ENCODE results near the gene CFAP70. TPM values are rescaled to one million over a fixed set of nuclear protein-coding genes. Genes with fewer than 3 reads are reported as not detected.

CFAP70 gene
- total and polyA plus RNA-seq, 7 experiments from 2014 or later = 0.66 to 5.4 (median 2.5) TPM

- DNase-seq (no peak), ATAC-seq (no peak)
- Mint-ChIP-seq H3K36me3 (peaks cover 10 to 55% (median 34%) of the 10 kb centered on the region in 5 donors), H3K4me1 (peaks cover 0 to 21% (median 0%) of the 10 kb centered on the region in 7 donors), H3K27ac (peak overlapping the region in 6 of 9 donors; percentile 14 to 91 (median 38)), H3K4me3 (peak overlapping the region in 1 of 10 donors; percentile 65), H3K27me3 (no peaks in the 10 kb centered on the region), H3K9me3 (no peaks in the 10 kb centered on the region)
- POLR2A ChIA-PET = interaction anchor here (0.8 kb wide), 1 partner anchor 1131 kb away, joined by 8 read pairs; no protein-coding TSS in a partner anchor
- Histone ChIP-seq H3K36me3 (ENCODE audit: control insufficient read depth in 2 of 3, insufficient read depth in 3 of 3, low read length in 3 of 3) (peaks cover 20 to 72% (median 24%) of the 10 kb centered on the region in 3 experiments), H3K4me3 (ENCODE audit: low read length) (no peak overlapping the region), H3K27ac (ENCODE audit: low read depth, low read length) (no peak overlapping the region), H3K4me1 (ENCODE audit: control insufficient read depth in 2 of 2, insufficient read depth in 2 of 2, low read length in 2 of 2) (no peaks in the 10 kb centered on the region), H3K27me3 (ENCODE audit: control insufficient read depth in 2 of 2, insufficient read depth in 2 of 2, low read length in 2 of 2) (no peaks in the 10 kb centered on the region), H3K9me3 (ENCODE audit: control insufficient read depth in 2 of 3, low read length in 3 of 3) (no peaks in the 10 kb centered on the region)
- intact Hi-C loops (cut with micrococcal nuclease) = no loop called here
- CTCF ChIA-PET = no interaction called here
Measured at GRCh38 chr10:73379064-73379748, 20.5 kb upstream of the CFAP70 start.

DNA sequence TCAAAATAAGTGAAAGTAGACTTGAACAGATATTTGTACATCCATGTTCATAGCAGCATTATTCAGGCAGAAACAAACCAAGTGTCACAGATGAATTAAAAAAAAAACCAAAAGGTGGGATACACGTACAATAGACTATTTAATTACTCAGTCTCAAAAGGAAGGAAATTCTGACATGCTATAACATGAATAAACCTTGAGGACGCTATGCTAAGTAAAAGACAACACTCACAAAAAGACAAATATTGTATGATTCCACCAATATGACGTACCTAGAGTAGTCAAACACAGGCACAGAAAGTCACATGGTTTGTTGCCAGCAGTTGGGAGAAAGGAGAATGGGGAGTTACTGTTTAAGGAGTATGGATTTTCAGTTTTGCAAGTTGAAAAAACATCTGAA is 18.0 kb upstream of the CFAP70 start:
- DNase-seq = no peak
- Mint-ChIP-seq H3K36me3 (peaks cover 6 to 48% (median 22%) of the 10 kb centered on the region in 5 donors), H3K27ac (no peak overlapping the region), H3K4me1 (peaks cover 0 to 18% (median 0%) of the 10 kb centered on the region in 7 donors), H3K27me3 (no peaks in the 10 kb centered on the region), H3K4me3 (no peak overlapping the region), H3K9me3 (no peaks in the 10 kb centered on the region)
- Histone ChIP-seq H3K4me1 (ENCODE audit: control insufficient read depth in 2 of 2, insufficient read depth in 2 of 2, low read length in 2 of 2) (no peaks in the 10 kb centered on the region), H3K4me3 (ENCODE audit: low read length) (no peak overlapping the region), H3K36me3 (ENCODE audit: control insufficient read depth in 2 of 3, insufficient read depth in 3 of 3, low read length in 3 of 3) (peaks cover 8 to 52% (median 20%) of the 10 kb centered on the region in 3 experiments), H3K9me3 (ENCODE audit: control insufficient read depth in 2 of 3, low read length in 3 of 3) (no peaks in the 10 kb centered on the region), H3K27ac (ENCODE audit: low read depth, low read length) (no peak overlapping the region), H3K27me3 (ENCODE audit: control insufficient read depth in 2 of 2, insufficient read depth in 2 of 2, low read length in 2 of 2) (no peaks in the 10 kb centered on the region)
- intact Hi-C loops (cut with micrococcal nuclease) = no loop called here
- POLR2A ChIA-PET = no interaction called here
- CTCF ChIA-PET = interaction anchor here (0.6 kb wide), 1 partner anchor 27 kb away, joined by 3 read pairs; no protein-coding TSS in a partner anchor
- no peak for ATAC-seq

- peaks cover 0 to 2% (median 0%) of the 10 kb centered on the region in 7 donors for H3K4me1 Mint-ChIP-seq
Measured at GRCh38 chr10:73368238-73368637, 9.6 kb upstream of the CFAP70 start.

DNA sequence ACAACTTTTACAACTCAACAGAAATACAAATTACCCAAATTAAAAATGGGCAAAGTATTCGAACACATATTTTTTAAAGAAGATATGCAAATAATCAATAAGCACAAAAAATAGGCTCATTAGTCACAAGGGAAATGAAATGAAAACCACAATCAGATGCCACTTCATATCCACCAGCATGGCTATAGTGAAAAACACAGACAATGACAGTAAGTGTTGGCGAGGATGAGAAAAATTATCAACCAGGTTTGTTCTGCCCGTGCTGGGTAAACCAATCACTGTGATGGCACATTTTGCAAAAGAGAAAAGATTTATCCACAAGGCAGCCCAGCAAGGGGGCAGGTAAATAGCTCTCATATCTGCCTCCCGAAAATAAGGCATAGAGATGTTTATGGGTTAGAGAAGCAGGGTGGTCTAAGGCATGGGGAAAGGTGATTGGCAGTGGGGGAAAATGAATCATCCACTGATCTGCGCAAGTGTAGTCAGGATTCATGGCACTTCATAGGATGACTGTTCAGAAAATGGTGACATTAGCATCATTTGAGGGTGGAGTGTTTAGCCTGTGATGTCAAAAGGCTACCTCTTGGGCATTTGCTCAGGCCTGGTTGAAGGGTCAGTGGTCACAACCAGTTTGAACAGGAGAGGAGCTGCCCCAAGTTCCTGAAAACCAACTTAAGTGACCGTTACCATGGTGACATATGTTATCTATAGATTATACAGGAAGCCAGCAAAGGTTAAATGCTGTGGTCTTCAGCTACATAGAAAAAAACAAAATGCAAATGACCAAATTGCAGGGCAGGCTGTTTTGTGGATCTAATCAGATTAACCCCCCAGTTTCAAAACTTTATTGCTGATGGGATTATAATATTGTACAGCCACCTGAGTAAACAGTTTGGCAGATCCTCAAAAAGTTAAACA is 8.0 kb upstream of the CFAP70 start:
- CTCF ChIA-PET = no interaction called here
- peak; percentile 59 for ATAC-seq
- Mint-ChIP-seq H3K36me3 (peaks cover 0 to 43% (median 37%) of the 10 kb centered on the region in 5 donors), H3K4me1 (peaks cover 0 to 8% (median 0%) of the 10 kb centered on the region in 7 donors), H3K27ac (peak overlapping the region in 2 of 9 donors; percentile 1 to 45), H3K9me3 (peaks cover 0 to under 1% (median 0%) of the 10 kb centered on the region in 11 donors), H3K4me3 (no peak overlapping the region), H3K27me3 (no peaks in the 10 kb centered on the region)
- no peak for DNase-seq
- no peak overlapping the region for H3K27ac ChIP-seq (ENCODE audit: low read depth, low read length)
- H3K4me3 ChIP-seq (ENCODE audit: low read length) = no peak overlapping the region
- no peaks in the 10 kb centered on the region for H3K9me3 ChIP-seq (ENCODE audit: control insufficient read depth in 2 of 3, low read length in 3 of 3)
- POLR2A ChIA-PET = interaction anchor here (1.0 kb wide), 1 partner anchor 9 kb away, joined by 3 read pairs; no protein-coding TSS in a partner anchor
- intact Hi-C loops (cut with micrococcal nuclease) = no loop called here
- no peaks in the 10 kb centered on the region for H3K27me3 ChIP-seq (ENCODE audit: control insufficient read depth in 2 of 2, insufficient read depth in 2 of 2, low read length in 2 of 2)
- no peaks in the 10 kb centered on the region for H3K4me1 ChIP-seq (ENCODE audit: control insufficient read depth in 2 of 2, insufficient read depth in 2 of 2, low read length in 2 of 2)
- peaks cover 0 to 27% (median 0%) of the 10 kb centered on the region in 3 experiments for H3K36me3 ChIP-seq (ENCODE audit: control insufficient read depth in 2 of 3, insufficient read depth in 3 of 3, low read length in 3 of 3)

More at GRCh38 chr10:73368238-73368637, 9.6 kb upstream of the CFAP70 start:
- ATAC-seq = no peak
- H3K36me3 ChIP-seq (ENCODE audit: control insufficient read depth in 2 of 3, insufficient read depth in 3 of 3, low read length in 3 of 3) = peaks cover 0 to 27% (median 0%) of the 10 kb centered on the region in 3 experiments
- no peaks in the 10 kb centered on the region for H3K27me3 ChIP-seq (ENCODE audit: control insufficient read depth in 2 of 2, insufficient read depth in 2 of 2, low read length in 2 of 2)
- H3K27ac ChIP-seq (ENCODE audit: low read depth, low read length) = no peak overlapping the region
- H3K9me3 ChIP-seq (ENCODE audit: control insufficient read depth in 2 of 3, low read length in 3 of 3) = no peaks in the 10 kb centered on the region
- peak overlapping the region in 2 of 9 donors; percentile 1 to 61 for H3K27ac Mint-ChIP-seq
- CTCF ChIA-PET = no interaction called here
- DNase-seq = no peak
- H3K9me3 Mint-ChIP-seq = no peaks in the 10 kb centered on the region
- peaks cover 0 to 39% (median 32%) of the 10 kb centered on the region in 5 donors for H3K36me3 Mint-ChIP-seq
- no peak overlapping the region for H3K4me3 ChIP-seq (ENCODE audit: low read length)
- no peaks in the 10 kb centered on the region for H3K4me1 ChIP-seq (ENCODE audit: control insufficient read depth in 2 of 2, insufficient read depth in 2 of 2, low read length in 2 of 2)
- no peaks in the 10 kb centered on the region for H3K27me3 Mint-ChIP-seq
- no peak overlapping the region for H3K4me3 Mint-ChIP-seq
- POLR2A ChIA-PET = no interaction called here
- intact Hi-C loops (cut with micrococcal nuclease) = no loop called here

DNA sequence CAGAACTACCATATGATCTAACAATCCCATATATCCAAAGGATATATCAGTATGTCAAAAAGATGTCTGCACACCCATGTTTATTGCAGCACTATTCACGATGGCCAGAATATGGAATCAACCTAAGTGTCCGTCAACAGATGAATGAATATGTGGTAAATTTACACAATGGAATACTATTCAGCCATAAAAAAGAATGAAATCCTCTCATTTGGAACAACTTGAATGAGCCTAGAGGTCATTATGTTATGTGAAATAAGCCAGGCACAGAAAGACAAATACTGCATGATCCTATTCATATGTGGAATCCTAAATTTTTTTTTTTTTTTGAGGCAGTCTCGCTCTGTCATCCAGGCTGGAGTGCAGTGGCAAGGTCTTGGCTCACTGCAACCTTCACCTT is 6.3 kb upstream of the CFAP70 start:
- intact Hi-C loops (cut with micrococcal nuclease) = no loop called here
- no peak for ATAC-seq
- H3K4me3 Mint-ChIP-seq = no peak overlapping the region
- Histone ChIP-seq H3K9me3 (ENCODE audit: control insufficient read depth in 2 of 3, low read length in 3 of 3) (no peaks in the 10 kb centered on the region), H3K27ac (ENCODE audit: low read depth, low read length) (no peak overlapping the region), H3K4me1 (ENCODE audit: control insufficient read depth in 2 of 2, insufficient read depth in 2 of 2, low read length in 2 of 2) (no peaks in the 10 kb centered on the region), H3K27me3 (ENCODE audit: control insufficient read depth in 2 of 2, insufficient read depth in 2 of 2, low read length in 2 of 2) (no peaks in the 10 kb centered on the region), H3K36me3 (ENCODE audit: control insufficient read depth in 2 of 3, insufficient read depth in 3 of 3, low read length in 3 of 3) (peaks cover 0 to 27% (median 0%) of the 10 kb centered on the region in 3 experiments), H3K4me3 (ENCODE audit: low read length) (no peak overlapping the region)
- H3K27me3 Mint-ChIP-seq = no peaks in the 10 kb centered on the region
- ChIA-PET POLR2A (interaction anchor here (0.7 kb wide), 1 partner anchor 1600 kb away, joined by 4 read pairs; no protein-coding TSS in a partner anchor), CTCF (no interaction called here)
- peaks cover 0 to 2% (median 0%) of the 10 kb centered on the region in 11 donors for H3K9me3 Mint-ChIP-seq
- H3K27ac Mint-ChIP-seq = peak overlapping the region in 3 of 9 donors; percentile 56 to 65 (median 62)
- peaks cover 0 to 8% (median 0%) of the 10 kb centered on the region in 7 donors for H3K4me1 Mint-ChIP-seq
- no peak for DNase-seq
- peaks cover 0 to 39% (median 32%) of the 10 kb centered on the region in 5 donors for H3K36me3 Mint-ChIP-seq

DNA sequence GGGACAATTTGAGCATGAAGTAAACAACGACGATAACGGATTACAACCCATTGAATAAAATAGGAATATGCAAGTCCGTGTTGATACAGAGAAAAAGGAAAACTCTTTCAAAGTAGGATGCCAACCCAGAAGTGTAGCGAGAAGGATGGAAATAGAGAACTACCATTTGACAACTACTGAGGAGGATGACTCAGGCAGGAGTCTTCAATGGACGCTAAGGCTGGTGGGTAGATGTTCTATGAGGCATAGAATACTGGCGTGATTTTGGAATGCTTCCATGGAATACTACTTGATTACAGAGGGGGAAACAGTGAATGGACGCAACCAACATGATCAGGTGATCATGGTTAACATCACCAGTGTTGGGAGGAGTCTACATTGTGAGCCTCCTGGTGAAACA is 828 bp upstream of the CFAP70 start:
- H3K4me3 Mint-ChIP-seq = peak overlapping the region in 2 of 10 donors; percentile 18 to 93
- ChIA-PET POLR2A (interaction anchor here (2.1 to 2.3 kb wide), 2 partner anchors 108 to 113 kb away, joined by 9 to 13 read pairs; partner anchors contain the start of genes DNAJC9 and MRPS16), CTCF (no interaction called here)
- no peak for DNase-seq
- H3K4me1 Mint-ChIP-seq = peaks cover 11 to 20% (median 18%) of the 10 kb centered on the region in 7 donors
- Histone ChIP-seq H3K9me3 (ENCODE audit: control insufficient read depth in 2 of 3, low read length in 3 of 3) (no peaks in the 10 kb centered on the region), H3K4me1 (ENCODE audit: control insufficient read depth in 2 of 2, insufficient read depth in 2 of 2, low read length in 2 of 2) (peaks cover 4 to 5% of the 10 kb centered on the region in 2 donors), H3K36me3 (ENCODE audit: control insufficient read depth in 2 of 3, insufficient read depth in 3 of 3, low read length in 3 of 3) (peaks cover 0 to 4% (median 0%) of the 10 kb centered on the region in 3 experiments), H3K27me3 (ENCODE audit: control insufficient read depth in 2 of 2, insufficient read depth in 2 of 2, low read length in 2 of 2) (no peaks in the 10 kb centered on the region), H3K27ac (ENCODE audit: low read depth, low read length) (no peak overlapping the region), H3K4me3 (ENCODE audit: low read length) (no peak overlapping the region)
- intact Hi-C loops (cut with micrococcal nuclease) = loop anchor here (2.0 to 5.0 kb wide), 5 partner anchors 107 to 1753 kb away; partner anchors contain the start of genes MRPS16 (in 1 of the 2), P4HA1 (in 1 of the 2), SAMD8 (in 1 of the 2) and SEC24C (in 1 of the 2)
- peaks cover 0 to 20% (median 0%) of the 10 kb centered on the region in 5 donors for H3K27me3 Mint-ChIP-seq
- no peak for ATAC-seq
- H3K9me3 Mint-ChIP-seq = peaks cover 0 to 2% (median 0%) of the 10 kb centered on the region in 11 donors
- peak overlapping the region in 3 of 9 donors; percentile 12 to 95 (median 95) for H3K27ac Mint-ChIP-seq
- H3K36me3 Mint-ChIP-seq = peaks cover 0 to 10% (median 8%) of the 10 kb centered on the region in 5 donors
